Measurements from ENCODE around the gene TMEM95.

- TF ChIP-seq POLR2AphosphoS5 (IDR thresholded peaks at IDR 0.05; ENCODE audit: low read depth, low read length) (no peak), POLR2A (IDR thresholded peaks at IDR 0.05; ENCODE audit: low read depth, low read length) (no peak)
Observed at GRCh38 chr17:7374353-7374752, 19.4 kb downstream of the TMEM95 start.

Data from GM12891 (cell line).